Ishikawa (cell line): ENCODE measurements around the gene B3GNT8.

Experiments
- CEBPB ChIP-seq: IDR thresholded peaks from 2 replicates; pipeline ENCODE4 v1.6.1; 2012
- CREB1 ChIP-seq: IDR thresholded peaks from 2 replicates; pipeline ENCODE4 v1.6.1; 2012; ENCODE audit warnings: low read depth
- EGR1 ChIP-seq: IDR thresholded peaks from 2 replicates; pipeline ENCODE4 v1.6.1; 2012
- EP300 ChIP-seq: IDR thresholded peaks from 2 replicates; pipeline ENCODE4 v1.6.1; 2012; ENCODE audit warnings: borderline replicate concordance
- MAX ChIP-seq: IDR thresholded peaks from 2 replicates; pipeline ENCODE4 v1.6.1; 2012
- NFIC ChIP-seq: IDR thresholded peaks from 2 replicates; pipeline ENCODE4 v1.6.1; 2012
- REST ChIP-seq: IDR thresholded peaks from 2 replicates; pipeline ENCODE4 v1.6.1; 2012; ENCODE audit warnings: low read depth, mild to moderate bottlenecking
- TAF1 ChIP-seq: IDR thresholded peaks from 2 replicates; pipeline ENCODE4 v1.6.1; 2012; ENCODE audit warnings: low read depth, mild to moderate bottlenecking
- TCF12 ChIP-seq: IDR thresholded peaks from 2 replicates; pipeline ENCODE4 v1.6.1; 2012; ENCODE audit warnings: low read depth
- USF1 ChIP-seq: IDR thresholded peaks from 2 replicates; pipeline ENCODE4 v1.6.1; 2012
- YY1 ChIP-seq: IDR thresholded peaks from 2 replicates; pipeline ENCODE4 v1.6.1; 2012; ENCODE audit warnings: low read depth

GRCh38 chr19:41437944-41438574 is 10.9 kb upstream of the B3GNT8 start:
- TF ChIP-seq EP300 (no peak), REST (no peak), MAX (no peak), TAF1 (no peak), YY1 (no peak), CREB1 (no peak), CEBPB (no peak), USF1 (no peak), EGR1 (no peak), NFIC (no peak), TCF12 (no peak)
